ENCODE data around the gene TPRN. TPM values are rescaled to one million over a fixed set of nuclear protein-coding genes. Genes with fewer than 3 reads are reported as not detected.

TPRN gene
- total RNA-seq, 5 donors from 2014 or later (not counting 1 experiment from before 2014, with no cell fraction given), result 5.8 to 12.8 (median 12.1) TPM

GRCh38 chr9:137171149-137171900, 29.2 kb downstream of the TPRN start:
- no peaks in the 10 kb centered on the region for H3K36me3 Mint-ChIP-seq

GRCh38 chr9:137170486-137171148, 29.9 kb downstream of the TPRN start:
- ATAC-seq (replicated peaks in 1 of 4) (no peak), DNase-seq (no peak)
- Histone ChIP-seq H3K4me1 (ENCODE audit: control insufficient read depth in 1 of 2, extremely low read depth in 1 of 2, insufficient read depth in 2 of 2, low read length in 2 of 2) (peaks cover 0 to 28% of the 10 kb centered on the region in 2 experiments), H3K27me3 (replicated peaks in 1 of 2; ENCODE audit: control insufficient read depth in 2 of 2, extremely low read depth in 1 of 2, insufficient read depth in 2 of 2, low read length in 1 of 2) (peaks cover 3 to 82% of the 10 kb centered on the region in 2 experiments), H3K27ac (ENCODE audit: low read length) (no peak overlapping the region), H3K36me3 (ENCODE audit: control insufficient read depth in 2 of 2, extremely low read depth in 1 of 2, insufficient read depth in 1 of 2, low read length in 1 of 2) (no peaks in the 10 kb centered on the region), H3K4me3 (ENCODE audit: control insufficient read depth in 1 of 2, extremely low read depth in 1 of 2, low read length in 1 of 2) (no peak overlapping the region), H3K9me3 (no peaks in the 10 kb centered on the region)
- CTCF ChIA-PET, result interaction anchor here in 1 of 2 donors (0.5 kb wide), 1 partner anchor 36 kb away, joined by 5 read pairs; no protein-coding TSS in a partner anchor
- Mint-ChIP-seq H3K27me3 (peaks cover 9 to 29% of the 10 kb centered on the region in 2 donors), H3K4me3 (peak overlapping the region in 1 of 3 donors; percentile 53), H3K36me3 (no peaks in the 10 kb centered on the region), H3K27ac (no peak overlapping the region), H3K4me1 (peaks cover 0 to 6% (median 0%) of the 10 kb centered on the region in 3 donors), H3K9me3 (no peaks in the 10 kb centered on the region)
- 69% methylated on average over 4 of the region's 14 CpGs for WGBS (ENCODE audit: insufficient coverage)
- POLR2A ChIA-PET, result interaction anchor here in 1 of 2 donors (0.5 to 0.6 kb wide), 2 partner anchors 20 to 37 kb away, joined by 4 to 15 read pairs; no protein-coding TSS in a partner anchor

More at GRCh38 chr9:137171149-137171900, 29.2 kb downstream of the TPRN start:
- ChIA-PET POLR2A (interaction anchor here (0.5 to 0.6 kb wide), 2 partner anchors 21 to 36 kb away, joined by 3 to 15 read pairs; no protein-coding TSS in a partner anchor), CTCF (no interaction called here)
- Mint-ChIP-seq H3K4me1 (peaks cover 0 to 6% (median 0%) of the 10 kb centered on the region in 3 donors), H3K27me3 (peaks cover 9 to 25% of the 10 kb centered on the region in 2 donors), H3K27ac (no peak overlapping the region), H3K9me3 (no peaks in the 10 kb centered on the region), H3K4me3 (no peak overlapping the region)
- WGBS (ENCODE audit: insufficient coverage), result 81% methylated on average over 21 of the region's 22 CpGs
- Histone ChIP-seq H3K27me3 (replicated peaks in 1 of 2; ENCODE audit: control insufficient read depth in 2 of 2, extremely low read depth in 1 of 2, insufficient read depth in 2 of 2, low read length in 1 of 2) (peaks cover 3 to 75% of the 10 kb centered on the region in 2 experiments), H3K9me3 (no peaks in the 10 kb centered on the region), H3K4me3 (ENCODE audit: control insufficient read depth in 1 of 2, extremely low read depth in 1 of 2, low read length in 1 of 2) (no peak overlapping the region), H3K4me1 (ENCODE audit: control insufficient read depth in 1 of 2, extremely low read depth in 1 of 2, insufficient read depth in 2 of 2, low read length in 2 of 2) (peaks cover 0 to 28% of the 10 kb centered on the region in 2 experiments), H3K36me3 (ENCODE audit: control insufficient read depth in 2 of 2, extremely low read depth in 1 of 2, insufficient read depth in 1 of 2, low read length in 1 of 2) (no peaks in the 10 kb centered on the region), H3K27ac (ENCODE audit: low read length) (no peak overlapping the region)
- no peak for DNase-seq
- ATAC-seq (replicated peaks in 1 of 4), result no peak

- peaks cover 9 to 36% of the 10 kb centered on the region in 2 donors for H3K27me3 Mint-ChIP-seq
- no peaks in the 10 kb centered on the region for H3K36me3 ChIP-seq (ENCODE audit: control insufficient read depth in 2 of 2, extremely low read depth in 1 of 2, insufficient read depth in 1 of 2, low read length in 1 of 2)
- H3K4me3 Mint-ChIP-seq, result peak within 1 kb of the TSS in 2 of 3 donors; percentile 45 to 55
- no peaks in the 10 kb centered on the region for H3K36me3 Mint-ChIP-seq
- no peak within 1 kb of the TSS for H3K27ac Mint-ChIP-seq
- H3K4me1 Mint-ChIP-seq, result peaks cover 0 to 6% (median 0%) of the 10 kb centered on the region in 3 donors
- H3K9me3 Mint-ChIP-seq, result no peaks in the 10 kb centered on the region
- H3K4me3 ChIP-seq (ENCODE audit: control insufficient read depth in 1 of 2, extremely low read depth in 1 of 2, low read length in 1 of 2), result peak within 1 kb of the TSS in 1 of 2 donors; percentile 38
- peaks cover 0 to 21% of the 10 kb centered on the region in 2 experiments for H3K4me1 ChIP-seq (ENCODE audit: control insufficient read depth in 1 of 2, extremely low read depth in 1 of 2, insufficient read depth in 2 of 2, low read length in 2 of 2)
- H3K27me3 ChIP-seq (replicated peaks in 1 of 2; ENCODE audit: control insufficient read depth in 2 of 2, extremely low read depth in 1 of 2, insufficient read depth in 2 of 2, low read length in 1 of 2), result peaks cover 3 to 89% of the 10 kb centered on the region in 2 experiments
- ChIA-PET POLR2A (interaction anchor here in 1 of 2 donors (0.6 kb wide), 1 partner anchor 36 kb away, joined by 4 read pairs; no protein-coding TSS in a partner anchor), CTCF (interaction anchor here in 1 of 2 donors (0.5 kb wide), 1 partner anchor 35 kb away, joined by 5 read pairs; no protein-coding TSS in a partner anchor)
- DNase-seq (no peak), ATAC-seq (replicated peaks in 1 of 4) (no peak)
- no peaks in the 10 kb centered on the region for H3K9me3 ChIP-seq
- no peak within 1 kb of the TSS for H3K27ac ChIP-seq (ENCODE audit: low read length)
- WGBS (ENCODE audit: insufficient coverage), result 26% methylated on average over 41 of the region's 41 CpGs
Measured at GRCh38 chr9:137169896-137170358, 30.6 kb downstream of the TPRN start, which contains the start of gene LRRC26. Gene LRRC26, minus strand, starts transcription at chr9:137170051. Its CDS starts 108 bp downstream, at chr9:137169943.

GRCh38 chr9:137168904-137169856, 31.4 kb downstream of the TPRN start:
- DNase-seq (peak in 2 of 35 experiments; percentile 15 to 17), ATAC-seq (replicated peaks in 1 of 4) (peak in 3 of 4 experiments; percentile 34 to 64 (median 51))
- peak overlapping the region in 2 of 3 donors; percentile 45 to 55 for H3K4me3 Mint-ChIP-seq
- H3K4me1 Mint-ChIP-seq, result peaks cover 0 to 6% (median 0%) of the 10 kb centered on the region in 3 donors
- H3K27ac Mint-ChIP-seq, result no peak overlapping the region
- WGBS (ENCODE audit: insufficient coverage), result 1% methylated on average over 124 of the region's 124 CpGs
- POLR2A ChIA-PET, result interaction anchor here in 1 of 2 donors (0.5 kb wide), 1 partner anchor 54 kb away, joined by 10 read pairs; no protein-coding TSS in a partner anchor
- H3K36me3 Mint-ChIP-seq, result no peaks in the 10 kb centered on the region
- H3K27me3 ChIP-seq (replicated peaks in 1 of 2; ENCODE audit: control insufficient read depth in 2 of 2, extremely low read depth in 1 of 2, insufficient read depth in 2 of 2, low read length in 1 of 2), result peaks cover 6 to 94% of the 10 kb centered on the region in 2 experiments
- H3K9me3 Mint-ChIP-seq, result no peaks in the 10 kb centered on the region
- peaks cover 9 to 43% of the 10 kb centered on the region in 2 donors for H3K27me3 Mint-ChIP-seq
- H3K36me3 ChIP-seq (ENCODE audit: control insufficient read depth in 2 of 2, extremely low read depth in 1 of 2, insufficient read depth in 1 of 2, low read length in 1 of 2), result no peaks in the 10 kb centered on the region
- peak overlapping the region in 1 of 2 donors; percentile 38 for H3K4me3 ChIP-seq (ENCODE audit: control insufficient read depth in 1 of 2, extremely low read depth in 1 of 2, low read length in 1 of 2)
- CTCF ChIA-PET, result no interaction called here
- H3K27ac ChIP-seq (ENCODE audit: low read length), result no peak overlapping the region
- peaks cover 0 to 15% of the 10 kb centered on the region in 2 experiments for H3K4me1 ChIP-seq (ENCODE audit: control insufficient read depth in 1 of 2, extremely low read depth in 1 of 2, insufficient read depth in 2 of 2, low read length in 2 of 2)
- H3K9me3 ChIP-seq, result no peaks in the 10 kb centered on the region

- Mint-ChIP-seq H3K4me3 (peak overlapping the region in 2 of 3 donors; percentile 53 to 55), H3K4me1 (peaks cover 0 to 6% (median under 1%) of the 10 kb centered on the region in 3 donors), H3K27ac (no peak overlapping the region), H3K36me3 (no peaks in the 10 kb centered on the region), H3K27me3 (peaks cover 10 to 46% of the 10 kb centered on the region in 2 donors), H3K9me3 (no peaks in the 10 kb centered on the region)
- CTCF ChIA-PET, result no interaction called here
- Histone ChIP-seq H3K4me3 (ENCODE audit: control insufficient read depth in 1 of 2, extremely low read depth in 1 of 2, low read length in 1 of 2) (peak overlapping the region in 1 of 2 donors; percentile 35), H3K27ac (ENCODE audit: low read length) (no peak overlapping the region), H3K27me3 (replicated peaks in 1 of 2; ENCODE audit: control insufficient read depth in 2 of 2, extremely low read depth in 1 of 2, insufficient read depth in 2 of 2, low read length in 1 of 2) (peaks cover 7 to 94% of the 10 kb centered on the region in 2 experiments), H3K36me3 (ENCODE audit: control insufficient read depth in 2 of 2, extremely low read depth in 1 of 2, insufficient read depth in 1 of 2, low read length in 1 of 2) (no peaks in the 10 kb centered on the region), H3K4me1 (ENCODE audit: control insufficient read depth in 1 of 2, extremely low read depth in 1 of 2, insufficient read depth in 2 of 2, low read length in 2 of 2) (peaks cover 0 to 10% of the 10 kb centered on the region in 2 experiments), H3K9me3 (no peaks in the 10 kb centered on the region)
- POLR2A ChIA-PET, result interaction anchor here in 1 of 2 donors (0.5 kb wide), 1 partner anchor 55 kb away, joined by 10 read pairs; no protein-coding TSS in a partner anchor
- 1% methylated on average over 26 of the region's 36 CpGs for WGBS (ENCODE audit: insufficient coverage)
- ATAC-seq (replicated peaks in 1 of 4), result peak in 3 of 4 experiments; percentile 29 to 38 (median 30)
- no peak for DNase-seq
Measured at GRCh38 chr9:137168573-137168903, 32.0 kb downstream of the TPRN start.

Data from T-cell (primary cell).